Stimulated activated CD4-positive, alpha-beta T cell treated with anti-CD3 and anti-CD28 coated beads, Interleukin-1b, Interleukin-23, amount 100 ng/mL, for 1 hour (primary cell): ENCODE measurements around the gene UNC13A.
A peak's percentile ranks its signal among the peaks of the same experiment; 100 is the strongest.

Experiments
- DNase-seq, 2 donors: peaks; one replicate each; pipeline ENCODE4 v3.0.0-alpha.2; 2020; ENCODE audit warnings: low read depth in 2 of 2

UNC13A gene

DNA sequence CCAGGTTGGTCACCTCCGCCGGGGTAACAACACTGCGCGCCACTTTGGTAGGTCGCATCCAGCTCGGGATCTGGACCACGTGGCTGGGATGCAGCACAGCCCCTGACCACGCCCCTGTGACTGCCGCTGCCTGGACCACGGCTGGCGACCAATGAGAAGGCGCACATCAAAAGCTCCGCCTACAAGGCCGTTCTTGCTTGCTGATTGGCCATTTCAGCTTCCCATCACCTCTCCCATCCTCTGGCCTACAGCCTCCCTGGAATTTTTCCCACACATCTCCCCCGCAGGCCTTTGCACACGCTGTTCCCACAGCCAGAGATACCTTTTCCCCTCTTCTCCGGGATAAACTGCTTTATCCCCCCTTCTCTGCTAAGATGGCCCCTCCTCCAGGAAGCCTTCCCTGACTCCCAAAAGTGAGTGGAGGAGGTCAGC is 18.6 kb upstream of the UNC13A start:
- DNase-seq = no peak

DNA sequence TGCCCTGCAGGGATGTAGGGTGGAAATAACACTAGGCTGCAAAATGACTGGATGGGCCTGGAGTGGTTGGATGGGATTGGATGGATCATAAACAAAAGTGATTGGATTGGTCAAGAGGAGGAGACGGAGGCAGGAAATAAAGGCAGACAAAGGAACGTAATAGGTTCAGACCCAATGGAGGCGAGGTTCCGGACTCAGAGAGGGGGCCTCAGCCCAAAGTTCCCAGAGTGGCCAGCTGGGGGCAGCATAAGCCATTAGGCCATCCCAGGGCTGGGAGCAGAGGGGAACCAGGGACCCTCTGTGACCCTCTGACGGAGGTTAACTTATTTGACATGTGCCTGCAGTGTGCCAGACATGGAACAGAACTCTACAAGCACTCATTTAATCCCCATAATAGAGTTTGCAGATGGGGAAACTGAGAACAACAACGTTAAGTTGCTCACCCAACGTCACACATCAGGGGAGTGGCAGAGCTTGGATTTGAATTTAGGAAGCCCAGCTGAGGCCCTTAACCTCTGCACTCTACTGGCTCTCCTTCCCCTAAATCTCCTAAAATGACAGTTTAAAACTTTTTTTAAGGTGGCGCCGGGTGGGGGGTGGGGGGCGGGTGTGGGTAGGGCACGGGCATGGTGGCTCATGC is 15.8 kb upstream of the UNC13A start:
- peak; percentile 32 to 63 for DNase-seq

DNA sequence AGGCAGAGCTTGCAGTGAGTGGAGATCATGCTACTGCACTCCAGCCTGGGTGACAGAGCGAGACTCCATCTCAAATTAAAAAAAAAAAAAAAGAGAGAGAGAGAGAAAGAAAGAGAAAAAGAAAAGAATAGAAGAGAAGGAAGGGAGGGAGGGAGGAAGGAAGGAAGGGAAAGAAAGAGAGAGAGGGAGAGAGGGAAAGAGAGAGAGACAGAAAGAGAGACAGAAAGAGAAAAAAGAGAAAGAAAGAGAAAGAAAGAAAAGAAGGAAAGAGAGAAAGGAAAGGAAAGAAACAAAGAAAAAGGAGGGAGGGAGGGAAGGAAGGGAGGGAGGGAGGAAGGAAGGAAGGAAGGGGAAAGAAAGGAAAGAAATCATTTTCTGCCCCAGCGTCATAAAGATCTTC is 7.0 kb upstream of the UNC13A start:
- no peak for DNase-seq

GRCh38 chr19:17692566-17692965 is 4.4 kb upstream of the UNC13A start:
- DNase-seq = no peak

GRCh38 chr19:17688853-17689595 is 870 bp upstream of the UNC13A start:
- DNase-seq = no peak

DNA sequence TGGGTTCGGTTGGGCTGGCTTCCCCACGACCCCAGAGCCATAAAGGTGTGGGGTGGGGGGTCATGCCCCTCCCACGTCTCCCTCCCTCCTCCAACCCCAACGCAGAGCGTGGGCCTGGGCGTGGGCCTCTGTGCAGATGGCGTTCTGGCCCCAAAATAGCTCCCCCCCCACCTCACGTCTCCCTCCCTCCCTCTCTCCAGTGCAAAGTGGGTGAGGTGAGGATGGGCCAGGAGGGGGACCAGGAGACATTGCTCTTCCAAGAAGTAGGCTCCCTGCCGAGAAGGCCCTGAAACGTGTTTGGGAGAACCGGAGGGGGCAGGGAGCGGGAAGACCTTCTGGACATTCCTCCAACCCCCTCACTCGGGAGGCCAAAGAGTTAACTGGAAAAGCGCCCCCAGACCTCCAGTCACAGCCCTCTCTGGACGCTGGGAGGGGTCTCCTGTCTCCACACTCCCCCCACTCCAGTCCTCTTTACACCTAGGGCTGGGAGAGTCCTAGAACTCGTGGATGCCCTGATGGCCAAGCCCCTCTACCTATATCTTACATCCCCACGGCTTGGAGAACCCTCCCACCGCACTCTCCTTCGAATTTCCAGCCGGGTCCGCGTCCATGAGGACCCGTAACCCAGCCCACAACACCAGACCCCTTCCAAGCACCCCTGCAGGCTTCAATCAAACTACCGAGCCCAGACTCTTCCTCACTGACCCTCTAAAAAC is 855 bp downstream of the UNC13A start:
- DNase-seq = no peak

- DNase-seq = no peak
These were observed 1.5 kb downstream of the UNC13A start for GRCh38 chr19:17686592-17687024.

GRCh38 chr19:17686023-17686521 is 2.1 kb downstream of the UNC13A start:
- DNase-seq = no peak

GRCh38 chr19:17685451-17686022 is 2.6 kb downstream of the UNC13A start:
- DNase-seq = no peak

- no peak for DNase-seq
These were observed 3.9 kb downstream of the UNC13A start for GRCh38 chr19:17684256-17684655.

DNA sequence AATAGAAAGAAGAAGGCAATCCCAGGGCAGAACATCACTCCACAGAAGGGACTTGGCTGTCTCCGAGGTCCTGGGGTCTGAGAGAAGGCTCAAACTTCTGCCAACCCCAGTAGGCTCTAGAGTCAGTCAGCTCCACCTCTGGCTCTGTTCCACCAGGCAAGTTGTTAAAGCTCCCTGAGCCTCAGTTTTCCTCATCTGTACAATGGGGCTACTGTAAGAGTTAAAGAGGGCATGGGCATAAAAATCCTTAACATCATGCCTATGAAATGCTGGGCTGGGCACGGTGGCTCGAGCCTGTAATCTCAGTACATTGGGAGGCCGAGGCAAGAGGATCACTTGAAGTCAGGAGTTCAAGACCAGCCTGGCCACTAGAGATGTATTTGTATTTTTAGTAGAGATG is 5.1 kb downstream of the UNC13A start:
- no peak for DNase-seq

DNA sequence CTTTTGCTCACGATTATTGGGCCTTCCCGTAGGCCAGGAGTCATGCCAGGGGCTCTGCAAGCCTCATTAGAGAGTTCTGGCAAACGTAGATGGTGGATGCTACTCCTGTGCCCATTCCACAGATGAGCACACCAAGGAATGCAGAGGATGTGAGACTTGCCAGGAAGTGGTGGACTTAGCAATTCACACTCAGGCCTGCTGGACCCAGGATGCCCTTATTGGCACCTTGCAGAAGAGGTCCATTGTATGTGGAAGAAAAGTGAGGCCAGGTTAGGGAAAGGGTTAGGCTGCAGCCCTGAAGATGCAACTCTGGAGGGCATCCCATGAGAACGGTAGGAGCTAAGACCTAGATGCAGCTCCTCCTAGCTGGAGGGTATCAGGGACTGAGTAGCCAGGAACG is 5.9 kb downstream of the UNC13A start:
- DNase-seq = no peak

GRCh38 chr19:17681505-17682125 is 6.5 kb downstream of the UNC13A start:
- DNase-seq = no peak

DNA sequence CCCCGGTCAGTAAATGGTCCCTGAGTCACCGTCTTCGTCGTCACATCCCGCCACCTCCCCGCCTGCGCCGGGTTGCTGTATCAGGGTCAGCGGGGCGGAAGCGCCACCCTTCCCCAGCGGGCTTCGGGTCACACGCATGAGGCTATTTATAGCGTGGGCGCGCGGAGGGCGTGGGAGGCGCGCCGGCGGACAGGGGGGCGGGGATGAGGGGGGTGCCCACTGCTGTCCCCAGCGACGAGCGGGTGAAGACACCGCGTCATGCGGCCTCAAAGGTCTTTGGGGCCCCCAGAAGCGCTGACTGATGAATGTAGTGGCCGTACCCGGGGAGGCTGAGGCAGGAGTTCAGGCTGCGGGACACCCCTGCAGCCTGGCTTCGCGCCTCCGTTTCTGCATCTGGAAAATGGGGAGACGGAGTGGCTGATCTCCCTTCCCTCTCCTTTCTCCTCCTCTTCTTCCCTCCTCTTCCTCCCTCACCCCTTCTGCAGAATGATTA is 7.9 kb downstream of the UNC13A start:
- no peak for DNase-seq

GRCh38 chr19:17679526-17680229 is 8.5 kb downstream of the UNC13A start:
- DNase-seq = no peak

DNA sequence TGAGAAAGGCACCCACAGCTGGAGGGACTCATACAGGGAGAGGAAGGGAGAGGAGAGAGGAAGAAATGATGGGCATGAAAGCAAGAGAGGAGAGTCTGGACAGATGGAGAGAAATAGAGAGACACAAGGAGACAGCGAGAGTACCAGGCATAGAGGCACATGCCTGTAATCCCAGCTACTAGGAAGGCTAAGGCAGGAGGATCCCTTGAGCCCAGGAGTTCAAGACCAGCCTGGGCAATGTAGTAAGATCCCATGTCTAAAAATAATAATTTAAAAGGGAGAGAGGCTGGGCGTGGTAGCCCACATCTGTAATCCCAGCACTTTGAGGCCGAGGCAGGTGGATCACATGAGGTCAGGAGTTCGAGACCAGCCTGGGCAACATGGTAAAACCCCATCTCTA is 9.3 kb downstream of the UNC13A start:
- DNase-seq = no peak

DNA sequence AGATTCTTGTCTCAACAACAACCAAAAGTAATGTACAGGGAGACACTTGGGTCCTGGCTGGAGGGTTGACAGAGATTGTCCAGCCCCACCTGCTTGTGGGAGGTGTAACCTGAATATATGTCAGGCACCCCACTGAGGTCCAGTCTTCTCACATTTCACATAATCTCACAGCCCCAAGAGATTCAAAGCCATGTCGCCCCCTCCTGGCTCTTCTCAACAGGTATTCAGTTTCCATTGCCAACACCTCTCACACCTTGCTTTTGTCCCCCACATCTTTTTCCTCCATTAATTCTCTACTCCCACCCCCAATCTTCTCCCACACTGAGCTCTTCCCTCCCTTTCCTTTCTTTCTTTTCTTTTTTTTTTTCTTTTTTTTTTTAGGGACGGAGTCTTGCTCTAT is 11.2 kb downstream of the UNC13A start:
- no peak for DNase-seq

GRCh38 chr19:17676295-17676694 is 11.9 kb downstream of the UNC13A start:
- no peak for DNase-seq

- no peak for DNase-seq
These were observed 14.0 kb downstream of the UNC13A start for GRCh38 chr19:17673937-17674799.

- DNase-seq = no peak
These were observed 16.2 kb downstream of the UNC13A start for GRCh38 chr19:17671906-17672305.
